OCI-LY7 (cell line): ENCODE data around the gene FGFRL1. TPM values are rescaled to one million over a fixed set of nuclear protein-coding genes. Genes with fewer than 3 reads are reported as not detected.

Source experiments
- BruUV-seq: library from RNA; stranded (reverse); fragments of 400-500 nt; replicated peaks from 2 replicates; lab custom pipeline; 2021; lab: Mats Ljungman, UMichigan
- CTCF ChIA-PET: fragments of 300-600 bp; sonication (Branson Sonifier 250); formaldehyde crosslinking; loops from one replicate; lab custom pipeline; 2022; ENCODE audit warnings: antibody characterized with exemption; ENCODE audit not compliant: unreplicated experiment; lab: Charles Lee
- POLR2A ChIA-PET: fragments of 300-600 bp; sonication (Branson Sonifier 250); formaldehyde crosslinking; loops from one replicate; lab custom pipeline; 2022; ENCODE audit warnings: antibody characterized with exemption; lab: Charles Lee
- DNase-seq: peaks from one replicate; pipeline ENCODE4 v3.0.0-alpha.2; 2015; ENCODE audit warnings: low spot score
- H2AFZ ChIP-seq: fragments of 200-600 bp; sonication (generic), shearing (Covaris generic); 2 replicates; pipeline ENCODE4 v1.6.1; 2014; ENCODE audit warnings: mild to moderate bottlenecking, antibody characterized with exemption, low read length, moderate library complexity
- H3K27ac ChIP-seq: fragments of 200-600 bp; sonication (generic); 2 replicates; pipeline ENCODE4 v1.5.1; 2014; ENCODE audit warnings: mixed run types, low read depth, mild to moderate bottlenecking, moderate library complexity, low read length, inconsistent platforms; ENCODE audit not compliant: poor library complexity, severe bottlenecking
- H3K36me3 ChIP-seq: fragments of 200-600 bp; sonication (generic); 2 replicates; pipeline ENCODE4 v1.6.1; 2014; ENCODE audit warnings: mild to moderate bottlenecking, antibody characterized with exemption, low read length, moderate library complexity, mixed read lengths; ENCODE audit not compliant: insufficient read depth
- H3K4me1 ChIP-seq: fragments of 200-600 bp; sonication (generic); 2 replicates; pipeline ENCODE4 v1.5.1; 2014; ENCODE audit warnings: mild to moderate bottlenecking, low read length; ENCODE audit not compliant: insufficient read depth, poor library complexity, severe bottlenecking
- H3K4me2 ChIP-seq: fragments of 200-600 bp; sonication (generic); 2 replicates; pipeline ENCODE4 v1.6.1; 2014; ENCODE audit warnings: mild to moderate bottlenecking, low read length
- H3K4me3 ChIP-seq: fragments of 200-600 bp; sonication (generic); 2 replicates; pipeline ENCODE4 v1.5.1; 2014; ENCODE audit warnings: mild to moderate bottlenecking, low read depth, low read length; ENCODE audit not compliant: poor library complexity, severe bottlenecking
- H3K79me2 ChIP-seq: fragments of 200-600 bp; sonication (generic); 2 replicates; pipeline ENCODE4 v1.6.1; 2016; ENCODE audit warnings: low read depth, mild to moderate bottlenecking, low read length, moderate library complexity, mixed read lengths; ENCODE audit not compliant: insufficient read depth
- H3K9me2 ChIP-seq: fragments of 200-600 bp; sonication (generic); 2 replicates; pipeline ENCODE4 v1.6.1; 2016; ENCODE audit warnings: mild to moderate bottlenecking, low read length, mixed read lengths; ENCODE audit not compliant: insufficient read depth
- H3K9me3 ChIP-seq: fragments of 200-600 bp; sonication (generic); 2 replicates; pipeline ENCODE4 v1.6.1; 2014; ENCODE audit warnings: mild to moderate bottlenecking, mixed run types, low read length, mixed read lengths
- H4K20me1 ChIP-seq: fragments of 200-600 bp; sonication (generic); 2 replicates; pipeline ENCODE4 v1.6.1; 2014; ENCODE audit warnings: mild to moderate bottlenecking, antibody characterized with exemption, low read length, moderate library complexity, mixed read lengths; ENCODE audit not compliant: insufficient read depth
- CTCF ChIP-seq: fragments of 200-600 bp; sonication (generic); conservative IDR thresholded peaks from 2 replicates; pipeline ENCODE4 v1.5.1; 2014; ENCODE audit warnings: mild to moderate bottlenecking, antibody characterized with exemption, low read length, moderate library complexity, mixed read lengths
- EZH2phosphoT487 ChIP-seq: fragments of 200-600 bp; sonication (generic); IDR thresholded peaks from 2 replicates; pipeline ENCODE4 v1.6.1; 2018; ENCODE audit warnings: low read depth, borderline replicate concordance, mild to moderate bottlenecking, mixed run types, antibody characterized with exemption, low read length, moderate library complexity, mixed read lengths
- intact Hi-C: fragments of 100-400 bp; cut with micrococcal nuclease; formaldehyde crosslinking; loops from one replicate; pipeline ENCODE4 v1.10.0; 2022; ENCODE audit not compliant: unreplicated experiment
- total RNA-seq, 2 experiments: library from RNA; depleted of rRNA in 1 of 2; stranded (reverse); fragments of >200 nt in 1 of 2; shearing (Covaris generic) in 1 of 2; gene quantifications; 2 replicates each; pipeline ENCODE4 v1.2.3, GENCODE V29; 2014 to 2022

The FGFRL1 gene
- total RNA-seq, 2 experiments from 2014 or later: 1.4 to 2.7 TPM

- no peaks in the 10 kb centered on the region for H3K36me3 ChIP-seq
- CTCF ChIA-PET: no interaction called here
- BruUV-seq: no TSS peak
- no peak overlapping the region for H3K27ac ChIP-seq
- H3K4me2 ChIP-seq: no peak overlapping the region
- H3K9me2 ChIP-seq: no peaks in the 10 kb centered on the region
- TF ChIP-seq EZH2phosphoT487: no peak
- no peak for TF ChIP-seq CTCF
- no peak overlapping the region for H2AFZ ChIP-seq
- no peaks in the 10 kb centered on the region for H4K20me1 ChIP-seq
- DNase-seq: no peak
- POLR2A ChIA-PET: no interaction called here
- intact Hi-C loops: no loop called here
- no peaks in the 10 kb centered on the region for H3K4me1 ChIP-seq
- no peaks in the 10 kb centered on the region for H3K79me2 ChIP-seq
- H3K4me3 ChIP-seq: no peak overlapping the region
- no peaks in the 10 kb centered on the region for H3K9me3 ChIP-seq
These were observed 25.8 kb downstream of the FGFRL1 start for GRCh38 chr4:1036976-1037810.

GRCh38 chr4:1038948-1039492 lies 27.6 kb downstream of the FGFRL1 start:
- TF ChIP-seq CTCF (no peak), EZH2phosphoT487 (no peak)
- Histone ChIP-seq H3K9me3 (no peaks in the 10 kb centered on the region), H3K27ac (no peak overlapping the region), H3K4me3 (no peak overlapping the region), H3K79me2 (no peaks in the 10 kb centered on the region), H2AFZ (no peak overlapping the region), H3K9me2 (no peaks in the 10 kb centered on the region), H3K4me2 (no peak overlapping the region), H3K36me3 (no peaks in the 10 kb centered on the region), H4K20me1 (no peaks in the 10 kb centered on the region), H3K4me1 (no peaks in the 10 kb centered on the region)
- ChIA-PET POLR2A (no interaction called here), CTCF (no interaction called here)
- no peak for DNase-seq
- BruUV-seq: no TSS peak
- intact Hi-C loops: no loop called here
